Dedifferentiated amniotic fluid mesenchymal stem cell (primary cell): ENCODE measurements around the gene SH2D4B.

ENCODE experiments used
- DNase-seq: peaks from one replicate; pipeline ENCODE4 v3.0.0-alpha.2; 2016; ENCODE audit errors: extremely low spot score

Gene SH2D4B

GRCh38 chr10:80686734-80687475 is 149.2 kb downstream of the SH2D4B start:
- DNase-seq = no peak

GRCh38 chr10:80687476-80687789 is 149.7 kb downstream of the SH2D4B start:
- DNase-seq = no peak

GRCh38 chr10:80690434-80690833 is 152.7 kb downstream of the SH2D4B start:
- no peak for DNase-seq

GRCh38 chr10:80691441-80691840 is 153.7 kb downstream of the SH2D4B start:
- no peak for DNase-seq

GRCh38 chr10:80693565-80693964 is 155.9 kb downstream of the SH2D4B start:
- no peak for DNase-seq

- no peak for DNase-seq
Observed at GRCh38 chr10:80694930-80695329, 157.2 kb downstream of the SH2D4B start.
